Keratinocyte (primary cell): ENCODE results near the gene TFEC. TPM values are rescaled to one million over a fixed set of nuclear protein-coding genes. Genes with fewer than 3 reads are reported as not detected.

Experiments
- DNase-seq: peaks from one replicate; pipeline ENCODE4 v3.0.0-alpha.2; 2011; ENCODE audit warnings: low read depth, missing footprints, low spot score
- FAIRE-seq: peaks from 2 replicates; lab custom pipeline; 2011; peaks lifted over from hg19 to GRCh38; lab: Jason Lieb, UNC
- H2AFZ ChIP-seq: 2 replicates; pipeline ENCODE4 v1.6.0; 2012; ENCODE audit warnings: low read length, control low read depth, inconsistent platforms; ENCODE audit not compliant: control insufficient read depth
- H3K27ac ChIP-seq: 2 replicates; pipeline ENCODE4 v1.5.1; 2011; ENCODE audit warnings: low read length; ENCODE audit not compliant: control insufficient read depth, insufficient read depth
- H3K27me3 ChIP-seq: 3 replicates; pipeline ENCODE4 v1.6.0; 2011; ENCODE audit warnings: low read length; ENCODE audit not compliant: control insufficient read depth, insufficient read depth; ENCODE audit errors: extremely low read depth
- H3K36me3 ChIP-seq, 2 experiments: 2 replicates in 1 of 2; 3 replicates in 1 of 2; pipeline ENCODE4 v1.5.1; 2011; ENCODE audit warnings: low read length in 2 of 2, mild to moderate bottlenecking in 1 of 2; ENCODE audit not compliant: control insufficient read depth in 2 of 2, insufficient read depth in 2 of 2; ENCODE audit errors: extremely low read depth in 1 of 2
- H3K4me1 ChIP-seq: 3 replicates; pipeline ENCODE4 v1.5.1; 2011; ENCODE audit warnings: low read length; ENCODE audit not compliant: control insufficient read depth, insufficient read depth; ENCODE audit errors: extremely low read depth
- H3K4me2 ChIP-seq: 3 replicates; pipeline ENCODE4 v1.6.0; 2011; ENCODE audit warnings: low read depth, low read length; ENCODE audit not compliant: control insufficient read depth, insufficient read depth; ENCODE audit errors: extremely low read depth
- H3K4me3 ChIP-seq, 3 experiments: fragments of 200-600 bp in 1 of 3; sonication (generic) in 1 of 3; 2 replicates in 2 of 3; 3 replicates in 1 of 3; pipeline ENCODE4 v1.5.1; 2011 to 2016; ENCODE audit warnings: low read length in 3 of 3, mild to moderate bottlenecking in 3 of 3, control low read depth in 2 of 3, inconsistent platforms in 1 of 3, low read depth in 1 of 3, mixed read lengths in 1 of 3, mixed run types in 1 of 3, moderate library complexity in 1 of 3; ENCODE audit not compliant: control insufficient read depth in 2 of 3, insufficient read depth in 2 of 3; ENCODE audit errors: extremely low read depth in 1 of 3
- H3K79me2 ChIP-seq: 2 replicates; pipeline ENCODE4 v1.6.0; 2012; ENCODE audit warnings: low read length; ENCODE audit not compliant: control insufficient read depth, insufficient read depth
- H3K9ac ChIP-seq: 3 replicates; pipeline ENCODE4 v1.6.0; 2011; ENCODE audit warnings: low read length; ENCODE audit not compliant: control insufficient read depth, insufficient read depth; ENCODE audit errors: extremely low read depth
- H3K9me1 ChIP-seq: 3 replicates; pipeline ENCODE4 v1.6.0; 2011; ENCODE audit warnings: low read length; ENCODE audit not compliant: control insufficient read depth, insufficient read depth; ENCODE audit errors: extremely low read depth
- H3K9me3 ChIP-seq: 2 replicates; pipeline ENCODE4 v1.5.1; 2012; ENCODE audit warnings: low read depth, low read length; ENCODE audit not compliant: control insufficient read depth
- H4K20me1 ChIP-seq: 3 replicates; pipeline ENCODE4 v1.6.0; 2011; ENCODE audit warnings: low read length; ENCODE audit not compliant: control insufficient read depth, insufficient read depth; ENCODE audit errors: extremely low read depth
- CTCF ChIP-seq, 3 experiments: IDR thresholded peaks in 1 of 3; conservative IDR thresholded peaks in 1 of 3; optimal IDR thresholded peaks in 1 of 3; 2 replicates in 2 of 3; 3 replicates in 1 of 3; pipeline versions ENCODE3 to v1.5.1; 2011; ENCODE audit warnings: low read length in 3 of 3, mild to moderate bottlenecking in 3 of 3, moderate library complexity in 2 of 3, control low read depth in 1 of 3, inconsistent platforms in 1 of 3; ENCODE audit not compliant: insufficient read depth in 2 of 3; ENCODE audit errors: extremely low read depth in 1 of 3
- EZH2 ChIP-seq: IDR thresholded peaks from one replicate; pipeline ENCODE4 v1.6.1; 2012; ENCODE audit warnings: inconsistent platforms, mild to moderate bottlenecking, low read length, moderate library complexity
- dilution Hi-C: fragments of 300-500 bp; cut with MboI; formaldehyde crosslinking; loops from one replicate; pipeline ENCODE4 v1.7.0; 2020; ENCODE audit warnings: low sequenced_read_pairs; ENCODE audit not compliant: extremely low pct_ligation_motif_present
- polyA plus RNA-seq, 5 experiments: library from polyadenylated mRNA; depleted of rRNA in 3 of 5; stranded (reverse) in 3 of 5; stranded (forward) in 1 of 5; unstranded in 1 of 5; fragments of >200 nt; gene quantifications; 1 replicate in 1 of 5; 2 replicates in 3 of 5; 3 replicates in 1 of 5; pipeline versions ENCODE4 v1.2.1 to v1.2.3, GENCODE V29; 2011 to 2012; ENCODE audit warnings: missing spikeins in 2 of 5, low read depth in 1 of 5, low replicate concordance in 1 of 5

TFEC gene
- polyA plus RNA-seq, 1 donor (not counting 4 experiments of a cell fraction or from before 2014, with no cell fraction given), result 0.08 TPM

GRCh38 chr7:115988401-115988800 is 42.2 kb downstream of the TFEC start:
- DNase-seq (no peak), FAIRE-seq (no peak)
- no peaks in the 10 kb centered on the region for H4K20me1 ChIP-seq
- H3K36me3 ChIP-seq, result no peaks in the 10 kb centered on the region
- no peak overlapping the region for H2AFZ ChIP-seq
- no peaks in the 10 kb centered on the region for H3K79me2 ChIP-seq
- H3K27me3 ChIP-seq, result no peaks in the 10 kb centered on the region
- H3K4me2 ChIP-seq, result no peak overlapping the region
- no peaks in the 10 kb centered on the region for H3K9me3 ChIP-seq
- TF ChIP-seq EZH2, result no peak
- TF ChIP-seq CTCF (optimal IDR thresholded peaks at IDR 0.05 in 1 of 3, IDR thresholded peaks at IDR 0.05 in 1 of 3, conservative IDR thresholded peaks at IDR 0.05 in 1 of 3; ENCODE audit: extremely low read depth in 1 of 3, insufficient read depth in 2 of 3, low read length in 3 of 3), result no peak
- no peaks in the 10 kb centered on the region for H3K4me1 ChIP-seq
- no peak overlapping the region for H3K9ac ChIP-seq
- no peak overlapping the region for H3K4me3 ChIP-seq
- dilution Hi-C loops, result no loop called here
- H3K27ac ChIP-seq, result no peak overlapping the region
- no peaks in the 10 kb centered on the region for H3K9me1 ChIP-seq

GRCh38 chr7:115987486-115987885 is 43.1 kb downstream of the TFEC start:
- H3K4me1 ChIP-seq, result no peaks in the 10 kb centered on the region
- no peaks in the 10 kb centered on the region for H3K27me3 ChIP-seq
- dilution Hi-C loops, result no loop called here
- FAIRE-seq, result no peak
- no peak overlapping the region for H3K4me3 ChIP-seq
- H3K9me1 ChIP-seq, result no peaks in the 10 kb centered on the region
- no peaks in the 10 kb centered on the region for H3K9me3 ChIP-seq
- no peaks in the 10 kb centered on the region for H4K20me1 ChIP-seq
- H3K36me3 ChIP-seq, result no peaks in the 10 kb centered on the region
- no peak for DNase-seq
- H2AFZ ChIP-seq, result no peak overlapping the region
- no peak for TF ChIP-seq EZH2
- no peak for TF ChIP-seq CTCF (optimal IDR thresholded peaks at IDR 0.05 in 1 of 3, IDR thresholded peaks at IDR 0.05 in 1 of 3, conservative IDR thresholded peaks at IDR 0.05 in 1 of 3; ENCODE audit: extremely low read depth in 1 of 3, insufficient read depth in 2 of 3, low read length in 3 of 3)
- H3K9ac ChIP-seq, result no peak overlapping the region
- no peak overlapping the region for H3K4me2 ChIP-seq
- no peak overlapping the region for H3K27ac ChIP-seq
- H3K79me2 ChIP-seq, result no peaks in the 10 kb centered on the region
